SK-N-SH treated with all-trans-retinoic acid at 6 μM for 48 hours (cell line): ENCODE measurements around the gene EID3.

Source experiments
- ATAC-seq: fragments of 200-7000 bp; cut with Tn5 transposase; 3 replicates; pipeline ENCODE4 v1.9.1; 2020; ENCODE audit warnings: mild to moderate bottlenecking, moderate library complexity
- ARNTL ChIP-seq: fragments of 450-650 bp; formaldehyde crosslinking; IDR thresholded peaks from 2 replicates; pipeline ENCODE4 v1.5.0; 2020; ENCODE audit warnings: low read depth, mild to moderate bottlenecking, moderate library complexity, borderline replicate concordance
- BACH2 ChIP-seq: fragments of 250-450 bp; sonication (Bioruptor Pico); IDR thresholded peaks from 2 replicates; pipeline ENCODE4 v1.9.0; 2021; ENCODE audit warnings: mild to moderate bottlenecking, borderline replicate concordance
- CSDC2 ChIP-seq: fragments of 250-450 bp; sonication (Bioruptor Pico); IDR thresholded peaks from 2 replicates; pipeline ENCODE4 v1.5.0; 2020; ENCODE audit warnings: mild to moderate bottlenecking, moderate library complexity
- ESRRG ChIP-seq: fragments of 250-450 bp; sonication (Bioruptor Pico); IDR thresholded peaks from 2 replicates; pipeline ENCODE4 v1.6.1; 2021; ENCODE audit warnings: mild to moderate bottlenecking
- GLIS3 ChIP-seq: fragments of 250-450 bp; sonication (Bioruptor Pico); IDR thresholded peaks from 2 replicates; pipeline ENCODE4 v1.5.0; 2020; ENCODE audit warnings: mild to moderate bottlenecking, moderate library complexity
- ISL1 ChIP-seq: fragments of 250-450 bp; sonication (Bioruptor Pico); IDR thresholded peaks from 2 replicates; pipeline ENCODE4 v2.1.2; 2022; ENCODE audit warnings: mild to moderate bottlenecking, moderate library complexity
- OSR1 ChIP-seq: fragments of 250-450 bp; sonication (Bioruptor Pico); IDR thresholded peaks from 2 replicates; pipeline ENCODE4 v1.8.0; 2022; ENCODE audit warnings: moderate library complexity, mild to moderate bottlenecking, inconsistent platforms
- PPARA ChIP-seq: fragments of 250-450 bp; sonication (Bioruptor Pico); IDR thresholded peaks from 2 replicates; pipeline ENCODE4 v1.5.0; 2020; ENCODE audit warnings: mild to moderate bottlenecking, borderline replicate concordance
- RARB ChIP-seq: fragments of 250-450 bp; sonication (Bioruptor Pico); IDR thresholded peaks from 2 replicates; pipeline ENCODE4 v1.8.0; 2021; ENCODE audit warnings: mild to moderate bottlenecking, moderate library complexity
- SNAI2 ChIP-seq: fragments of 250-450 bp; sonication (Bioruptor Pico); IDR thresholded peaks from 2 replicates; pipeline ENCODE4 v1.5.0; 2020; ENCODE audit warnings: mild to moderate bottlenecking, moderate library complexity
- TCF4 ChIP-seq: fragments of 250-450 bp; sonication (Bioruptor Pico); IDR thresholded peaks from 2 replicates; pipeline ENCODE4 v1.8.0; 2021; ENCODE audit warnings: mild to moderate bottlenecking, moderate library complexity, borderline replicate concordance
- TOX ChIP-seq: fragments of 250-450 bp; sonication (Bioruptor Pico); IDR thresholded peaks from 2 replicates; pipeline ENCODE4 v1.8.0; 2021; ENCODE audit warnings: mild to moderate bottlenecking, moderate library complexity, borderline replicate concordance
- ZC3H10 ChIP-seq: fragments of 250-450 bp; sonication (Bioruptor Pico); IDR thresholded peaks from 2 replicates; pipeline ENCODE4 v1.5.1; 2021; ENCODE audit warnings: mild to moderate bottlenecking, moderate library complexity
- ZFP30 ChIP-seq: fragments of 450-650 bp; formaldehyde crosslinking; IDR thresholded peaks from 2 replicates; pipeline ENCODE4 v1.5.0; 2022; ENCODE audit warnings: mild to moderate bottlenecking, moderate library complexity
- ZNF565 ChIP-seq: fragments of 450-650 bp; formaldehyde crosslinking; conservative IDR thresholded peaks from 2 replicates; pipeline ENCODE4 v1.5.0; 2020; ENCODE audit warnings: low read depth, mild to moderate bottlenecking, moderate library complexity
- ZNF70 ChIP-seq: fragments of 450-650 bp; formaldehyde crosslinking; IDR thresholded peaks from 2 replicates; pipeline ENCODE4 v1.5.0; 2020; ENCODE audit warnings: mild to moderate bottlenecking, moderate library complexity
- ZNF8 ChIP-seq: fragments of 450-650 bp; formaldehyde crosslinking; IDR thresholded peaks from 2 replicates; pipeline ENCODE4 v1.5.0; 2020; ENCODE audit warnings: mild to moderate bottlenecking, moderate library complexity
- TF ChIP-seq, protein P1 (sequence below): fragments of 250-450 bp; sonication (Bioruptor Pico); IDR thresholded peaks from 2 replicates; pipeline ENCODE4 v1.5.0; 2020; ENCODE audit warnings: mild to moderate bottlenecking, moderate library complexity
- TF ChIP-seq, protein P2 (sequence below): fragments of 250-450 bp; sonication (Bioruptor Pico); IDR thresholded peaks from 2 replicates; pipeline ENCODE4 v1.8.0; 2020; ENCODE audit warnings: mild to moderate bottlenecking, moderate library complexity, borderline replicate concordance
- TF ChIP-seq, protein P3 (sequence below): fragments of 250-450 bp; sonication (Bioruptor Pico); IDR thresholded peaks from 2 replicates; pipeline ENCODE4 v1.5.1; 2020; ENCODE audit warnings: low read depth, mild to moderate bottlenecking, moderate library complexity
- TF ChIP-seq, protein P4 (sequence below): fragments of 250-450 bp; sonication (Bioruptor Pico); IDR thresholded peaks from 2 replicates; pipeline ENCODE4 v1.8.0; 2021; ENCODE audit warnings: low read depth, mild to moderate bottlenecking, moderate library complexity, borderline replicate concordance
- TF ChIP-seq, protein P5 (sequence below): fragments of 250-450 bp; sonication (Bioruptor Pico); IDR thresholded peaks from 2 replicates; pipeline ENCODE4 v1.5.1; 2021; ENCODE audit warnings: mild to moderate bottlenecking, moderate library complexity

EID3 gene

DNA sequence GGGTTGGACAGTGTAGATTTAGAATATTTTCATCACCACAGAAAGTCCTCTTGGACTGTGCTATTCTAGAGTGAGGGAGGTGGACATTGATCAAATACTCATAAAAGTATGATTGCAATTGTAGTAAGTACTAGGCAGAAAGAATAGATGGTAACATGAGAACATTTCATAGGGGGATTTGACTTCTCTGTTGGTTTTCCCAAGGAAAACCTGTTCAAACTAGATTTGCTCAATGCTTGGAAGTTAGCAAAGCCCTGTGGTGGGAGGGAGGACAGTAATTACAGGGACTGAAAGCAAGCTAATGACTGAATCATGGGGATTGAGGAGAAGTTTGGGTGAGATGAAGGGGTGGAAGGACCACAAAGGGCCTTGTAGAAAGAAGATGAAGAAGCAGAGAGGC, 24.4 kb upstream of the EID3 start:
- TF ChIP-seq ARNTL (CRISPR knock-in tag) (no peak), ESRRG (CRISPR knock-in tag) (no peak), ZNF8 (CRISPR knock-in tag) (no peak), GLIS3 (CRISPR knock-in tag) (no peak), PPARA (CRISPR knock-in tag) (no peak), ZC3H10 (CRISPR knock-in tag) (no peak), ZFP30 (CRISPR knock-in tag) (no peak), ZNF70 (CRISPR knock-in tag) (no peak), CSDC2 (CRISPR knock-in tag) (no peak), SNAI2 (CRISPR knock-in tag) (no peak), TOX (CRISPR knock-in tag) (no peak), RARB (no peak), TCF4 (no peak), ZNF565 (CRISPR knock-in tag) (no peak), BACH2 (CRISPR knock-in tag) (no peak)
- TF ChIP-seq, protein P1, sequence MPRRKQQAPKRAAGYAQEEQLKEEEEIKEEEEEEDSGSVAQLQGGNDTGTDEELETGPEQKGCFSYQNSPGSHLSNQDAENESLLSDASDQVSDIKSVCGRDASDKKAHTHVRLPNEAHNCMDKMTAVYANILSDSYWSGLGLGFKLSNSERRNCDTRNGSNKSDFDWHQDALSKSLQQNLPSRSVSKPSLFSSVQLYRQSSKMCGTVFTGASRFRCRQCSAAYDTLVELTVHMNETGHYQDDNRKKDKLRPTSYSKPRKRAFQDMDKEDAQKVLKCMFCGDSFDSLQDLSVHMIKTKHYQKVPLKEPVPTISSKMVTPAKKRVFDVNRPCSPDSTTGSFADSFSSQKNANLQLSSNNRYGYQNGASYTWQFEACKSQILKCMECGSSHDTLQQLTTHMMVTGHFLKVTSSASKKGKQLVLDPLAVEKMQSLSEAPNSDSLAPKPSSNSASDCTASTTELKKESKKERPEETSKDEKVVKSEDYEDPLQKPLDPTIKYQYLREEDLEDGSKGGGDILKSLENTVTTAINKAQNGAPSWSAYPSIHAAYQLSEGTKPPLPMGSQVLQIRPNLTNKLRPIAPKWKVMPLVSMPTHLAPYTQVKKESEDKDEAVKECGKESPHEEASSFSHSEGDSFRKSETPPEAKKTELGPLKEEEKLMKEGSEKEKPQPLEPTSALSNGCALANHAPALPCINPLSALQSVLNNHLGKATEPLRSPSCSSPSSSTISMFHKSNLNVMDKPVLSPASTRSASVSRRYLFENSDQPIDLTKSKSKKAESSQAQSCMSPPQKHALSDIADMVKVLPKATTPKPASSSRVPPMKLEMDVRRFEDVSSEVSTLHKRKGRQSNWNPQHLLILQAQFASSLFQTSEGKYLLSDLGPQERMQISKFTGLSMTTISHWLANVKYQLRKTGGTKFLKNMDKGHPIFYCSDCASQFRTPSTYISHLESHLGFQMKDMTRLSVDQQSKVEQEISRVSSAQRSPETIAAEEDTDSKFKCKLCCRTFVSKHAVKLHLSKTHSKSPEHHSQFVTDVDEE (CRISPR knock-in tag): no peak
- TF ChIP-seq, protein P2, sequence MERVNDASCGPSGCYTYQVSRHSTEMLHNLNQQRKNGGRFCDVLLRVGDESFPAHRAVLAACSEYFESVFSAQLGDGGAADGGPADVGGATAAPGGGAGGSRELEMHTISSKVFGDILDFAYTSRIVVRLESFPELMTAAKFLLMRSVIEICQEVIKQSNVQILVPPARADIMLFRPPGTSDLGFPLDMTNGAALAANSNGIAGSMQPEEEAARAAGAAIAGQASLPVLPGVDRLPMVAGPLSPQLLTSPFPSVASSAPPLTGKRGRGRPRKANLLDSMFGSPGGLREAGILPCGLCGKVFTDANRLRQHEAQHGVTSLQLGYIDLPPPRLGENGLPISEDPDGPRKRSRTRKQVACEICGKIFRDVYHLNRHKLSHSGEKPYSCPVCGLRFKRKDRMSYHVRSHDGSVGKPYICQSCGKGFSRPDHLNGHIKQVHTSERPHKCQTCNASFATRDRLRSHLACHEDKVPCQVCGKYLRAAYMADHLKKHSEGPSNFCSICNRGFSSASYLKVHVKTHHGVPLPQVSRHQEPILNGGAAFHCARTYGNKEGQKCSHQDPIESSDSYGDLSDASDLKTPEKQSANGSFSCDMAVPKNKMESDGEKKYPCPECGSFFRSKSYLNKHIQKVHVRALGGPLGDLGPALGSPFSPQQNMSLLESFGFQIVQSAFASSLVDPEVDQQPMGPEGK (CRISPR knock-in tag): no peak
- TF ChIP-seq, protein P3, sequence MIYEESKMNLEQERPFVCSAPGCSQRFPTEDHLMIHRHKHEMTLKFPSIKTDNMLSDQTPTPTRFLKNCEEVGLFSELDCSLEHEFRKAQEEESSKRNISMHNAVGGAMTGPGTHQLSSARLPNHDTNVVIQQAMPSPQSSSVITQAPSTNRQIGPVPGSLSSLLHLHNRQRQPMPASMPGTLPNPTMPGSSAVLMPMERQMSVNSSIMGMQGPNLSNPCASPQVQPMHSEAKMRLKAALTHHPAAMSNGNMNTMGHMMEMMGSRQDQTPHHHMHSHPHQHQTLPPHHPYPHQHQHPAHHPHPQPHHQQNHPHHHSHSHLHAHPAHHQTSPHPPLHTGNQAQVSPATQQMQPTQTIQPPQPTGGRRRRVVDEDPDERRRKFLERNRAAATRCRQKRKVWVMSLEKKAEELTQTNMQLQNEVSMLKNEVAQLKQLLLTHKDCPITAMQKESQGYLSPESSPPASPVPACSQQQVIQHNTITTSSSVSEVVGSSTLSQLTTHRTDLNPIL: no peak
- TF ChIP-seq, protein P4, sequence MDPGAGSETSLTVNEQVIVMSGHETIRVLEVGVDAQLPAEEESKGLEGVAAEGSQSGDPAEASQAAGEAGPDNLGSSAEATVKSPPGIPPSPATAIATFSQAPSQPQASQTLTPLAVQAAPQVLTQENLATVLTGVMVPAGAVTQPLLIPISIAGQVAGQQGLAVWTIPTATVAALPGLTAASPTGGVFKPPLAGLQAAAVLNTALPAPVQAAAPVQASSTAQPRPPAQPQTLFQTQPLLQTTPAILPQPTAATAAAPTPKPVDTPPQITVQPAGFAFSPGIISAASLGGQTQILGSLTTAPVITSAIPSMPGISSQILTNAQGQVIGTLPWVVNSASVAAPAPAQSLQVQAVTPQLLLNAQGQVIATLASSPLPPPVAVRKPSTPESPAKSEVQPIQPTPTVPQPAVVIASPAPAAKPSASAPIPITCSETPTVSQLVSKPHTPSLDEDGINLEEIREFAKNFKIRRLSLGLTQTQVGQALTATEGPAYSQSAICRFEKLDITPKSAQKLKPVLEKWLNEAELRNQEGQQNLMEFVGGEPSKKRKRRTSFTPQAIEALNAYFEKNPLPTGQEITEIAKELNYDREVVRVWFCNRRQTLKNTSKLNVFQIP (CRISPR knock-in tag): no peak
- TF ChIP-seq, protein P5, sequence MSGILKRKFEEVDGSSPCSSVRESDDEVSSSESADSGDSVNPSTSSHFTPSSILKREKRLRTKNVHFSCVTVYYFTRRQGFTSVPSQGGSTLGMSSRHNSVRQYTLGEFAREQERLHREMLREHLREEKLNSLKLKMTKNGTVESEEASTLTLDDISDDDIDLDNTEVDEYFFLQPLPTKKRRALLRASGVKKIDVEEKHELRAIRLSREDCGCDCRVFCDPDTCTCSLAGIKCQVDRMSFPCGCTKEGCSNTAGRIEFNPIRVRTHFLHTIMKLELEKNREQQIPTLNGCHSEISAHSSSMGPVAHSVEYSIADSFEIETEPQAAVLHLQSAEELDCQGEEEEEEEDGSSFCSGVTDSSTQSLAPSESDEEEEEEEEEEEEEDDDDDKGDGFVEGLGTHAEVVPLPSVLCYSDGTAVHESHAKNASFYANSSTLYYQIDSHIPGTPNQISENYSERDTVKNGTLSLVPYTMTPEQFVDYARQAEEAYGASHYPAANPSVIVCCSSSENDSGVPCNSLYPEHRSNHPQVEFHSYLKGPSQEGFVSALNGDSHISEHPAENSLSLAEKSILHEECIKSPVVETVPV (CRISPR knock-in tag): no peak
- TF ChIP-seq, all 23 proteins: peak for 0
- ATAC-seq: no peak

DNA sequence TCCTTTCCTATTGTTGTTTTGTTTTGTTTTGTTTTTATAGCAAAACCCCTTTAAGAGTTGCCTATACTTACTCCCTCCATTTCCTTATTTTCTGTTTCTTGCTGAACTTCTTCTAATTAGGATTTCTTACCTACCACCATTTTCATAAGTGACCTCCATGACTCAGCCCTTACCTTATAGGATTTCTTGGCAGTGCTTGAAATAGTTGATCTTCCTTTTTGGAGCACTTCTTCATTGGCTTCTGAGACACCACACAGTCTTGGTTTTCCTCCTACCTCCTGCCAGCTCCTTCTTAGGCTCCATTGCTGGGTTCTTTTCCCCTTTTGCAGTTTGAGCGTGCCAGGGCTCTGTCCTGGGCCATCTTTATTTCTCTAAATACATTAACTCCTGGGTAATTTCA, 23.4 kb upstream of the EID3 start:
- ATAC-seq: no peak
- TF ChIP-seq ISL1 (CRISPR knock-in tag) (no peak), BACH2 (CRISPR knock-in tag) (no peak), ZNF565 (CRISPR knock-in tag) (no peak), RARB (no peak), OSR1 (CRISPR knock-in tag) (no peak), CSDC2 (CRISPR knock-in tag) (no peak), GLIS3 (CRISPR knock-in tag) (no peak), PPARA (CRISPR knock-in tag) (no peak), ZC3H10 (CRISPR knock-in tag) (no peak), ZNF8 (CRISPR knock-in tag) (no peak), TCF4 (no peak), SNAI2 (CRISPR knock-in tag) (no peak), TOX (CRISPR knock-in tag) (no peak), ARNTL (CRISPR knock-in tag) (no peak), ESRRG (CRISPR knock-in tag) (no peak)
- TF ChIP-seq, protein P4 (CRISPR knock-in tag): no peak
- TF ChIP-seq, protein P5 (CRISPR knock-in tag): no peak
- TF ChIP-seq, protein P2 (CRISPR knock-in tag): no peak
